MM.1S (cell line): ENCODE data around the gene FAP.

ENCODE experiments used
- EZH2phosphoT487 ChIP-seq: fragments of 300-600 bp; sonication (generic); IDR thresholded peaks from 2 replicates; pipeline ENCODE4 v1.6.1; 2018; ENCODE audit warnings: antibody characterized with exemption, low read length
- TF ChIP-seq, protein P1 (sequence below): fragments of 300-600 bp; sonication (generic); IDR thresholded peaks from 2 replicates; pipeline ENCODE4 v1.5.1; 2016; ENCODE audit warnings: antibody characterized with exemption, low read length, mixed read lengths

DNA sequence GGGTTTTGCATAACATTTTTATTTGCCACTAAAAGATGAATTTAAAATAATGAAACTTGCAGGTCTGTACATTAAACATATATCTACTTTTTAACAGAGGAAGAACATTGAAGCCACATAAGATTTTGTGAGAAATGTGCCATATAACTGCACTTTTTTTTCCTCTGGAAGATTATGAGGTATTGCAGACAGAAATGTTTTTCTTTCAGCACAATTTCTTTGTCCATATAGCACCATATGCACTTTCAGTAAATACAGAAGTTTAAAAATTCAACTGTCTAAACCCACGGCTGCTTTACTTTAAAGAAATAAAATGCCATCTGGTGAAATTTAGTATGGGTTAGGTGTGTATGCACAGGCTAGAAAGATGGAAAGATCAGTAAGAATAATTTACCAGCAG, 470 bp upstream of the FAP start:
- TF ChIP-seq, protein P1, sequence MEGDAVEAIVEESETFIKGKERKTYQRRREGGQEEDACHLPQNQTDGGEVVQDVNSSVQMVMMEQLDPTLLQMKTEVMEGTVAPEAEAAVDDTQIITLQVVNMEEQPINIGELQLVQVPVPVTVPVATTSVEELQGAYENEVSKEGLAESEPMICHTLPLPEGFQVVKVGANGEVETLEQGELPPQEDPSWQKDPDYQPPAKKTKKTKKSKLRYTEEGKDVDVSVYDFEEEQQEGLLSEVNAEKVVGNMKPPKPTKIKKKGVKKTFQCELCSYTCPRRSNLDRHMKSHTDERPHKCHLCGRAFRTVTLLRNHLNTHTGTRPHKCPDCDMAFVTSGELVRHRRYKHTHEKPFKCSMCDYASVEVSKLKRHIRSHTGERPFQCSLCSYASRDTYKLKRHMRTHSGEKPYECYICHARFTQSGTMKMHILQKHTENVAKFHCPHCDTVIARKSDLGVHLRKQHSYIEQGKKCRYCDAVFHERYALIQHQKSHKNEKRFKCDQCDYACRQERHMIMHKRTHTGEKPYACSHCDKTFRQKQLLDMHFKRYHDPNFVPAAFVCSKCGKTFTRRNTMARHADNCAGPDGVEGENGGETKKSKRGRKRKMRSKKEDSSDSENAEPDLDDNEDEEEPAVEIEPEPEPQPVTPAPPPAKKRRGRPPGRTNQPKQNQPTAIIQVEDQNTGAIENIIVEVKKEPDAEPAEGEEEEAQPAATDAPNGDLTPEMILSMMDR, result no peak
- no peak for TF ChIP-seq EZH2phosphoT487
